Breast epithelium (tissue), 3 donors: ENCODE results near the gene ARHGAP30.

ENCODE experiments used
- CTCF ChIP-seq, 3 donors: fragments of 450-650 bp; IDR thresholded peaks; one replicate each; pipeline ENCODE4 v1.5.1; 2016 to 2017; ENCODE audit warnings: antibody characterized with exemption in 3 of 3, mild to moderate bottlenecking in 3 of 3, moderate library complexity in 3 of 3
- POLR2AphosphoS5 ChIP-seq, 3 donors: sonication (generic); formaldehyde crosslinking; IDR thresholded peaks; one replicate each; pipeline ENCODE4 v1.6.1; 2017; ENCODE audit warnings: antibody characterized with exemption in 3 of 3

GRCh38 chr1:161054805-161055204 lies 14.9 kb downstream of the ARHGAP30 start:
- TF ChIP-seq CTCF (IDR thresholded peaks at IDR 0.05) (no peak), POLR2AphosphoS5 (IDR thresholded peaks at IDR 0.05) (no peak)
